ENCODE data around the gene PSMG4.
A peak's percentile ranks its signal among the peaks of the same experiment; 100 is the strongest.

PSMG4 gene, protein sequence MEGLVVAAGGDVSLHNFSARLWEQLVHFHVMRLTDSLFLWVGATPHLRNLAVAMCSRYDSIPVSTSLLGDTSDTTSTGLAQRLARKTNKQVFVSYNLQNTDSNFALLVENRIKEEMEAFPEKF

DNA sequence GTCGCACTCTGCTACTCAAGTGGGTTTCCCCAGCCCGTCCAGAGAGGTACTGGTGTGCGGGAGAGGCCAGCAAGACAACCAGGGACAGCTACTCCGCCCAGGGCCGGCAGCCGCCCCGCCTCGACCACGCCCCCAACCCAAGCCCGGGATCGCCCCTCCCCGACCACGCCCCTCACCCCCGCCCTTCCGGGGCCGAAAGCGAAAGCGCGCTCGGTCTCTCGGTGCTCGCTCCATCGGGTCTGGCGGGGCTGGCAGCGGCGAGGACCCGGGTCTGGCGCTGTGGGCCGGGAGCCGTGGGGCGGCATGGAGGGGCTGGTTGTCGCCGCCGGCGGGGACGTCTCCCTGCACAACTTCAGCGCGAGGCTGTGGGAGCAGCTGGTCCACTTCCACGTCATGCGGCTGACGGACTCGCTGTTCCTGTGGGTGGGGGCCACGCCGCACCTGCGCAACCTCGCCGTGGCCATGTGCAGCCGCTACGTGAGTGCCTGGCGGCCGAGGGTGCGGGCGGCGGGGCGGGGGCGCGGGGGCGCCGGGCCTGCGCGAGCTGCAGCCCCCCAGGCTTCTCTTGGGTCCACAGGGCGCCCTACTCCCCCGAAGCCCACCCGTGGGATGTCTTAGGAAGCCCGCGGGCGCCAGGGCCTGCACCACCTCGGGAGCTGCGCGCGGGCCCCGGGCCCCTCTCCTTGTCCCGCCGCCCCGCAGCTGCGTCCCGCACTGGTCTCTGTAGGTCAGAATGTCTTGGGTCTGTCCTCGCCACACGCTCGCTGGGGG lies at the start of gene PSMG4:
PSMG4 (plus strand) TSS at position 228 of the 771 bp plus-strand sequence; CDS start at position 304, 76 bp downstream.
- peak; percentile 94 for DNase-seq

DNA sequence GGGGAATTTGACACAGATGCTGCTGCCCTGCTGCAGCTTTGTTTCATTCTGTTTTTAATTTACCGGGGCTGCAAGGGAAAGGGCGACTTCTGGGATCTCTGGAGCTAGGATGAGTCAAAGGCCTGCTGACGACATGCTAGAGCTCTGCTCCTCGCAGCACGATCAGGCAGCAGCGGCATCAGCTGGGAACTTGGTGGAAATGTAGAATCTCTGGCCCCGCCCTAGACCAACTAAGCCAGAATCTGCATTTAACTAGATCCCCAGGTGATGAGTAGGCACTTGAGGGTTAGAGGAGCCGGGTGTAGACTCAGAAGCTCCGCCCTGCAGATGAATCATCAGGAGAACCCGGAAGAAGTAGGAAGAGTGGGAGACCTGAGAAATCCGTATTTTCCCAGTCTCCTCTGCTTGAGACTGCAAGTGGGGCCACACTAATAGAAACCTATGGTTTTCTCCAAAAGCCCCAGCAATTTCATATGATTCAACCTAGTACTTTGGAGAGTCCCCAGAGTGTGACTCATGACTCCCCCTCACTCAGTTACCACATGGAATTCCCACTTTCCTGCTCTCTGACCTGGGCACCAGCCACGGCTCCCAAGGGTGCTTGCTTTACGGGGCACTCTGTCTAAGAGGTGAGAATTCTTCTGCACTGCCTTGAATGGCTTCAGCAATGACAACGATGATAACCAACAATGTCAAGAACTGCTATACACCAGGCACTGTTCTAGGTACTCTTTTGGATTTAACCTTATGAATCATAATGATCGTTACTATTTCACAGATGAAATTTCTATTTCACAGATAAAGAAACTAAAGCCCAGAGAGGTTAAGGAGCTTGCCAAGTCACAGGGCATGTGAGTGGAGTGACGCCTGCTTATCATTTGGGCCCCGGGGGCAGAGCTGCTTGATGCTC lies 49.4 kb upstream of the PSMG4 start:
- peak; percentile 81 for DNase-seq

DNA sequence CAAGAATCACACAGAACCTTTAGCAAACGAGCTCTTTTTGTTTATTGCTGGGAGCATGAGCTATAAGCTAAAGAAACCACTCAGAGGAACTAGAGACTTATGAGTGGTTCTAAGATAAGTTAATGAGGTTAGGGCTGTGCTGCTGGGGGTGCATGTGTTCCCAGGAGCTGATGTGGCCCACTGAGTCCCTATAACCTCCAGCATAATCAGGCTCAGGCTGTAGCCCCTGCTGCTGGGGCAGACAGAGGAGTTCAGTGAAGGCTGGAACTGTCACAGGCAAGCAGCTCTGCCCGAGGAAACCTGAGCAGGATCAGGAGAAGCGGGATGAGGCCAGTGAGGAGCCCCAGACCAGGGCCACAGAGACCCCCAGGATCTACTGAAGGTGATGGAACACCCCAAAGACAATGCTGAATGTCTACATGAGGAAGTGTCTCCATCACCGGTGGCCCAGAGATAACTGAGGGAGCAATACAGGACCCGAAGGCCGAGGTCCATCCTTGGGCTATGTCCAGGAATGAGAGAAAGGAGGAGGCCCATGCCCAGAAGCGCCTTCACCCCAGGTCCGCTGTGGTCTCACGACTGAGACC lies 48.6 kb upstream of the PSMG4 start:
- no peak for DNase-seq

DNA sequence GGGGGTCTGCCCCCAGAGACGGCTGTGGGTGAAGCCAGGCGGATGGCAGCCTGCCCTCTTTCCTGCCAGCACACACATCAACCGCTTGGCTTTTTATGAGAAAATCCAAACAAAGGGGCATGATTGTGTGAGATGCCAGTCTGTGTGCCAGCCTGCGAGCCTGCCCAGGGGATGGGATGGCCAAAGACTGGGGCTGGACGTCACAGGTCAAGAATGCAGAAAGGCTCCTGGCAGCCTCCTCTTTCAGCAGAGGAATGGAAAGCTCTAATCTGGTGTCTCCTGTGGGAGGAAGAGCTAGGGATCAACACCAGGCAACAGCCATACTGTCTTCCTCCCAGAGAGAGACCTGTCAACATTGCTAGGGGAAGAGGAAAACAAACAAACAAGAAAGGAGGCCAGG lies 47.1 kb upstream of the PSMG4 start:
- no peak for DNase-seq

DNA sequence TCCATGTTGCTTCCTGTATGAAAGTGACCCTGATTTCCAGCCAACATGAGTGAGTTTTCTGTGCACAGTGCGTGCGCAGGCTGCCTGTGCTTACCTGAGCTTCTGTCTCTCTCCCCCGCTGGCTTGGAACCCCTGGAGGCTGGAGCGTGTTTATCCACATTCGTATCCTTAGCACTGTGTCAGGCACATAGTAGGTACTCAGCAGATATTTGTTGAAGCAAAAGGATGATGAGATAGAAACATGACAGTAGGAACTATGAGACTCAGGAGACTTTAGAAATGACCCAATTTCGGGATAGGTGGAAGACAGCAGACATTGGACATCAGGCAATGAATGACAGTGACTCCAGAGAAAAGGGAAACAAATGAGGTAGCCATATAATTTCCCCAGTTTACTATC lies 46.5 kb upstream of the PSMG4 start:
- no peak for DNase-seq

DNA sequence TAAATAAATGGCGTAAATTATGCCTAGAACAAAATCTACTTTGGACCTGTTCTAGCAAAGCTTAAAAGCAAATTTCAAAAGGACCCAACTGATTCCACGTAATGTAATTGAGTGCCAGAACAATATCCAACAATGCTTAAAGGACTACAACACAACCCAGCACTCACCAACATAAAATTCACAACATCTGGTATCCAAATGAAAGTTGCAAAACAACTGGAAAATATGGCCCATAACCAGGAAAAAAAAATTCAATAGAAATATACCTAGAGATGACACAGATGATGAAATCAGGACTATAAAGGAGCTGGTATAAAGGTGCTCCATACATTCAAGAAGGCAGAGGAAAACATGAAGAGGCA lies 45.4 kb upstream of the PSMG4 start:
- DNase-seq = no peak

DNA sequence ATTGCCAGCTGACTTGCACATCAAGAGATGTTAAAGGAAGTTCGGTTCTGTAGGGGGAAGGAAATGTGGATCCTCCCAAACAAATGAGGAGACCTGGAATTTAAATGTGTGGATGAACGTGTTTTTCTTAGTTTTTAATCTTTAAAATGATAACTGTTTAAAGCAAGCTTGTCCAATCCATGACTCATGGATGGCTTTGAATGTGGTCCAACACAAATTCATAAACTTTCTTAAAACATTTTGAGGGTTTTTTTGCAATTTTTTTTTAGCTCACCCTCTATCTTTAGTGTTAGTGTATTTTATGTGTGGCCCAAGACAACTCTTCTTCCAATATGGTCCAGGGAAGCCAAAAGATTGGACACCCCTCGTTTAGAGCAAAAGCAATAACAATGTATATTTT lies 43.8 kb upstream of the PSMG4 start:
- DNase-seq = no peak

DNA sequence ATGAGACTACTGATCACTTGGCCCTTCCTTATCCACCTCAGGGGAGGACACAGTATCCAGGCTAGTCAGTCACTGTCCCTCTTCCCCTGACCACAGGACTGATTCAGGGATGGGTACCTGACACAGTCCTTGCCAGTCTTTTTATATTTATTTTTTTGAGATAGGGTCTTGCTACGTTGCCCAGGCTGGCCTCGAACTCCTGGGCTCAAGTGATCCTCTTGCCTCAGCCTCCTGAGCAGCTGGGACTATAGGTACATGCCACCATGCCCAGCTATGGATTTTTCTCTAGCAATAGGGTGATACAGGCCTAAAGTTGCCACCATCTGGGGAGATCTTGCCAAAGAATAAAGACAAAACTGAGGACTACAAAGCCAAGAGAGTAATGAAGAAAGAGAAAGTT lies 41.5 kb upstream of the PSMG4 start:
- no peak for DNase-seq

DNA sequence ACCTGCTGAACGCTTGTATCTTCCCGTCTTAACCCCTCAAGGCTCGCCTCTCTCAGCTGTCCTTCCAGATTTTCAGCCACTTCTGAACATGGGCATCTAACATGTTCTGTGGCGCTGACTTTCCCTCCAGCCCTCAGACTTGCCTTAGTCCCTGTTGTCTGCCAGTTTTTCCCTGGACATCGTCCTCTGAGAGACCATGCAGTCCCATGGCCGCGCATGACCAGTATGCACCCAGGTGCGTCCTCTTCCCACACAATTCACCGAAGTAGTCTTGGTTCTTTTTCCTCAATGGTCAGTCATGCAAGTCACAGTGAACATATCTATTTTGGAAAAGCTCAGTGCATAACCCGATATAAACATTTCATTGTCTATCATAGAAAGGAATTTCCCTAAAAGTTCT lies 40.5 kb upstream of the PSMG4 start:
- no peak for DNase-seq

DNA sequence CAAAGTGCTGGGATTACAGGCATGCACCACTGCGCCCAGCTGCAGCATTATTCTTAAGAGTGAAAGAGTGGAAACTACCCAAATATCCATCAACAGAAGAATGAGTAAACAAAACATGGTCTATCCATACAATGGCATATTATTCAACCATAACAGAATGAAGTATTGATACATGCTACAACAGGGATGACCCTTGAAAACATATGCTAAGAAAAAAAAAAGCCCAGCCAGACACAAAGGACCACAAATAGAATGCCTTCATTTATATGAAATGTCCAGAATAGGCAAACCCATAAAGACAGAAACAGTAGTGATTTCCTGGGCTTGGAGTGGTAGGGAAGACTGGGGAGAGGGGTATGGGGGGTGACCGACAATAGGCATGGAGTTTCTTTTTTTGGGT lies 38.4 kb upstream of the PSMG4 start:
- DNase-seq = no peak

DNA sequence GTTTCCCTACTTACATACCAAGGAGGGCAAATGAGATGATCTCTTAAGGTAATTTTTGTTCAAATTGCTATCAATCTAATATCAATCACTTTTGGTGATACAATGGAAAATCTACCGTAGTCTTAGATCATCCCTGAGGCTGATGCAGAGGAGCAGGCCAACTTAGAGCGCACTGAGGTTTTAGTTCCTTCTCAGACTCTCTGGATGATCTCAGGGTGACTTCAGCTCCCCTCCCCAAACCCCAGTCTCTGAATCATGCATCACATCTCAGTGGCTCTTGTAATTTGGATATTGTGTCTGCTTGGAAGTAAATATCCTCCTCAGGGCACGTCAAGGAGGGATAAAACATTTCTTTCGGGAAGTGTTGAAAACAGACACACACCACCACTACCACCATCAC lies 37.2 kb upstream of the PSMG4 start:
- no peak for DNase-seq

DNA sequence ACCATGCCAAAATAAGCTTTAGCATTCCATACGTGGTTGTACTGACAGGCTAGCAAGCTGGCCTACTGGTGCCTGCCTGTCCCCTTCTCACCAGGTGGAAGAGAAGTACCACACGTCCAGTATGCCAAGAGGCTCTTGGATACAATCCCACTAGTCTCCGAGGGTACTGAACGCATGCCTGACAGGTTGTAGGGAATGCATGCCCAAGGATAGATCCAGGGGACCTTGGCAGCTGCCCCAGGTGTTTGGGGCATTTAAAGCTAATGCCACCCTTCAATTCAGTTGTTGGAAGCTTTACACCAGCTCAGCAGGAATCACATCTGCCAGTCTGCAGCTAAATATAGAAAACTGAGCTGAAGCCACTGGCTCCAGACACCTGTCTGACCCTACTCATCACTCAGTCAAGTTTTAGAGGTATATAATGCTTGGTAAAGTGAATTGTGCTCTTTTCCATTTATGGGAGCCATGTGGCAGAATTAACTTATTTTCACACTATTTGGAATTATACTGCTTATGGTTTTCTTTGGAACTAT lies 36.2 kb upstream of the PSMG4 start:
- DNase-seq = no peak

DNA sequence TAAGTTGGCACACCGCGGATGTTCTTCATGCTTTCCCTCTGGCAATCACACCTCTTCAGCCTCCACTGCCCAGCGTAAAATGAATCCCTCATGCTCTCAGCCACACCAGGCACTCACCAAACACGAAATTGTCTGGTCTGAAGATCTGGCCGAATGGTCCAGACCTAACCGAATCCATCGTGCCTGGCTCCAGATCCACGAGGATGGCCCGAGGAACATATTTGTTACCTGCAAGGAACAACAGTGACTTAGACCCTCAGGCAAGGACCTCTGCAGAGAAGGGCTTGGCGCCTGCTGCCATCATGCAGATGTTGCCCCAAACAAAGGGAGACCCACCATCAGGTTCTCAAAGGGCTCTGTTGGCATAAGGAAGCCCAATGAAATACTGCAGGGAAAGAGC lies 32.7 kb upstream of the PSMG4 start:
- no peak for DNase-seq

DNA sequence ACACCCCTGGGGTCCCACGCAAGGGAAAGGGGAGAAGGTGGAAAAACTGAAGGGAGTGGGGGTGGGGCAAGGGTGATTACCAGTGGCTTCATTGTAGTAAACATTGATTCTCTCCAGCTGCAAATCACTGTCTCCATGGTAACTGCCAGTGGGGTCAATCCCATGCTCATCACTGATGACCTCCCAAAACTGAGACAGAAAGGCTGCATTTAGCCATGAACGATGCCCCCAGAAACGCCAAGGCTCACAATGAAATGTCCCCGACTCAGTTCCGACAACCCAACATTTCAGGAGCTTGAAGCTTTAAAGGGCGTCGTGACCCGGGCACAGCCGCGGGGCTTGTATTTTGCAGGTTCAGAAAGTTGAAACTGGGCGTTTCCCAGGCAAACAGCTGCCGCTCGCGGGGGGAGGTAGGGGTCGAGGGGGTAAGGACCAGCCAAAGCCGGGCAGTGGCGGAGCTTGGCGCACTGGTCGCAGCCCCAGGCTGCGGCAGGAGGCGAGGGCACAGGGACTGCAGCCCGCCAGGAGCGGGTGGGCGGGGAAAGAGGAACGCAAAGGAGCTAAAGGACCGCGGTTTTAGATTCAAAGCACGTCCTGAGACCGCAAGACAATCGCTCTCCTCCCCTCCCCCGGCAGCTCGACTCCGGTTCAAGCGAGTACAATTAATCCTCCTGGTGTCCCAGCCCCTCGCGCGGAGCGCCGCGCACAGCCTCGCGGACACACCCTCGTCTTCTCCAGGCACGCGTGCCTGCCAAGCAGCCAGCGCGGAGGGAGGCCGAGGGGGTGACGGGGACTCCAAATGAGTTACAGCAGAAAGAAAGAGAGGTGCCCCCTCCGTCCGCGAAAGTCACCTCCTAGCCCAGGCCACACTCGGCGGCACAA lies 32.0 kb upstream of the PSMG4 start:
- no peak for DNase-seq

DNA sequence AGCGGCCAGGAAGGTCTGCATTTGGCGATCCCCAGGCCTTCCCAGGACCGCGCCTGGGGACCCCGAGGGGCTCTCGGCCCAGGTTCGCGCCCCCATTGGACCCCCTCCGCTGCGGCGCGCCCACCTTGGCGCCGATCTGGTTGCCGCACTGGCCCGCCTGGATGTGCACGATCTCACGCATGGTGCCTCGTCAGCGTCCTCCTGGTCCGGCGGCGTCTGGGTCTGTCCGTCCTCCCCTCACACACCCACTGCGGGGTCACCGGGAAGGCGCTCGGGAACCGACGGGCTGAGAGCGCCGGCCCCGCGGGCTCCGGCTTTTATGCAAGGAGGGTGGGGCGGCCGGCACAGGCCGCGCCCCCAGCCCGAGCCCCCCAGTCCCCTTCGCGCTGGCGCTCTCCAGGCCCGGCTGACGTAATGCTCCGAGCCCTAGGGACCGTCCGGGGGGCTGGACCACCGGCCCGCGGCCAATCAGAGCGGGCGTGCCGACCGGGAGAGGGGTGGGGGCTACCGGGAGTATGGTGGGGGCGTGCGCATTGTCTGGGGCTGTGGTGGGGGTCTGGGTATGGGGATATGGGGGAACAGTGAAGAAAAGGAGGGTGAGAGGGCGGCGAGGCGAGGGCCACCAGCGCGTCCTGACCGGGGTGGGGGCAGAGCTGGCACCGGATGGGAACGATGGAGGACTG lies 31.2 kb upstream of the PSMG4 start, which contains the start of gene TUBB2B:
TUBB2B (minus strand) TSS at position 291 of the 683 bp plus-strand sequence; CDS start at position 181, 110 bp downstream.
- no peak for DNase-seq

DNA sequence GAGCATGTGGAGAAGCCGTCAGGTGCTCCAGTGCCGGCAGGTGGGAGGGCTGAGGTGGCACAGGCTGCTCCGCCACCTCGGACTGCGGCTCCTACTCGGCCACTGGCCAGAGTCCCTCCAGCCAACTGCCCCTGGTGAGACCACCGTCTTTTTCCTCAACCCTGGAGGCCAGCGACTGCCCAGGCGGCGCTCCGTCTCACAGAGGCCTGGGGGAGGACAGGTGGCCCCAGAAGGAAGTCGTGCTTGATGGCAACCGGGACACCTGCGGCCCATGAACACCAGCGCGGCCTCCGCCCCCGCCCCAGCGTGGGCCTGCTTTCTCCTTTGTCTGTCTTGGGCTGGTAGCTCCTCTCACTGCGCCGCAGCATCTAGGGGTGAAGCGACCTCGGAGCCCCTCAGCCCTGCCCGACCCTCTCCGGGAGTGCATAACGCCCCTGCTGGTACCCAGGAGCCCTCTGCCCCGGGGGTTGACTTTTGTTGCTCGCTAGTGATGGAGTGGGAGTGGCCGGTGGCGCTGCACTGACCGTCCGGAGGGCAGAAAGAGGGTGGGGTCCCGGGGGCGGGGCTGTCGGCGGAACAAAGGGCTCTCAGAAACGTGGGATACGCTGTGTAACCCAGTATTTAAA lies 30.6 kb upstream of the PSMG4 start:
- DNase-seq = no peak

DNA sequence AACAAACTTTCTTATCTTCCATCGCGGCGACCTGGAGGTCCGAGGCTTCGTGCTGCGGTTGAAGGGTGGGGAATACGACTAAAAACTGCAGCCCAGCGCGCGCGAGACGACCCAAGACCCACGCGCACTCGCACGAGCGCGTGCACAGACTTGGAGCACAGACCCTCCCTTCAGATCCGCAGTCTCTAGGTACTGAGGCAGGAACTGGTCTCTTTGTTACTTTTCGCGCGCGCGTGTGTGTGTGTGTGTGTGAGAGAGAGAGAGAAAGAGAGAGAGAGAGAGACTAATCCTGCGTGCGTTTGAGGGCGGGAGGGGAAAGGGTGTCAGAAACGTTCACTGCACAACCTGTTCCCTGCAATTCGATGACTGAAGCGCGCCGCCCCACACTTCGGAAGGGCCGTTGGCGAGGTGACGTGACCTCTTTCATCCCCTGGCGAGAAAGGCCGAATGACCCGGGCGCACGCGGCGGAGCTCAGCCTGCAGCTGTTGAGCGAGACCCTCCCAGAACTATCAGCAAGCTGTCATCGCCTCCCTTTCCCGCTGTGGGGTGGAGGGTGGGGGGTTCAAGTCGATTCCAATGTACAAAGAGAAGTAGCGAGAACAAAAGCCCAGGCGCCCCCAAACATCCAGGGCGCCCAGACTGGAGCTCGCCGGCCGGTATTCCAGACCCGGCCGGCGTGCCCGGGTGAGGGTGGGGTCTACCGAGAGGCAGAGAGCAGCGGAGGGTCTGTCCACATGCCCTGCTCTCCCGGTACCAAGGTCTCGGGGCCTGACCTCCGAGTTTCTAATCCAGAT lies 29.8 kb upstream of the PSMG4 start:
- peak; percentile 29 for DNase-seq

DNA sequence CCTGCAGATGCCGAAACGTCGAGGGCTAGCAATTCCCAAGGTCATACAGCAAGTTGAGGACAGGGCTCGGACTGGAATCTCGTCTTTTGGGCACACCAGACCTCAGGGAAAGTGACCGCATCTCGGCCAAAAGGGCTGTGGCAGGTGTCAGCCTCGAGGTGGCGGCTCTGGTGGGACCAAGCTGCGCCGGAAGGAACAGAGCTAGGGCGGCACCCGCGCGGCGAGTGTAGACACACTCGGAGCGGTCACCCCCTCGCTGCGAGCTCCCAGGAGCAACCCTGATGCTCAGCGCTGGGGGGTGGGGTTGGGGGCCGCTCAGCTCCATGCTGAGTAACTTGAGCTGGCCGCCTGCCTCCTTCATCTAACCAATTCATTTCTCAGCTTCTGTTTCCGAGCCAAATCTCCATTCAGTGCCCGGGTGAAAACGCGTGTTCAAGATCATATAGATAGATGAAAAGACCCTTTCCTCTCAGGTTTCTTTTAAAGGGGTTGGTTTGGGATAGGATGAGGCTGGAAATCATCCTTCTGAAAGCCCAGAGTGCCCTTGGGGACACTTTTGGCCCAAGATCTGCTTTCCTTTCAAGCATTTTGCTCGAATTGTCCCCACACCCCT lies 29.1 kb upstream of the PSMG4 start:
- DNase-seq = no peak

DNA sequence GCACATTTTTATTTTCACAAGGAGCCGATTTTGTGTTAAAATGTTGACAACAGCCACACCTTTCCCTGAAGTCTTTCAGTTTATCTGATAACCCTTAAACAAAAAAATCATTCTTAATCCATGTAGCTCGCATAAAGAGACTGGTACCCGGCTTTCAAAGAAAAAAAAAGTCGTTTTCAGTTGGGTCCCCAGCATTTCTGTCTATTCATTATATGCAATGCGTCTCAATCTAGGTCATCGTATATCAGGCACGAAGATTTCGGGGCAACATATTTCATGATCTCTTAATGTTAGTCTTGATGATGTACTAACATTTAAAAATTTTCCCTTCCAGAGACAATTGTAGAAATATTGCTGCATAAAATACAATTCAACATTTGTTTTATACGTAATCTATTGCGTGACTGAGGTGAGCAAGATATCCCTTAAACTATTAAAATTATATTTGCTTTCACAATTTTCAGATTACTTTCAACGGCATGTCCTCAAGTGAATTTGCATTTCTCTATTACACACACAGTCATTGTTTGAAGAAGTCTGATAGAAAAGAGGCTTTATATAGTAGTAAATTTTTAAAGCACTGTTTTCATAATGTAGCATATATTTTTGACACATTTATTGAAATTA lies 28.4 kb upstream of the PSMG4 start:
- DNase-seq = no peak
